MM.1S (cell line): ENCODE measurements around the gene BLOC1S4.

ENCODE experiments used
- DNase-seq: peaks from one replicate; pipeline ENCODE4 v3.0.0-alpha.2; 2015
- H2AFZ ChIP-seq: fragments of 300-600 bp; sonication (generic); 2 replicates; pipeline ENCODE4 v1.6.0; 2016; ENCODE audit warnings: antibody characterized with exemption, low read length
- H3F3A ChIP-seq: fragments of 300-600 bp; sonication (generic); 2 replicates; pipeline ENCODE4 v1.6.1; 2016; ENCODE audit warnings: mild to moderate bottlenecking, antibody characterized with exemption, low read length, moderate library complexity, mixed read lengths; ENCODE audit not compliant: insufficient read depth
- H3K27ac ChIP-seq: fragments of 300-600 bp; sonication (generic); 2 replicates; pipeline ENCODE4 v1.5.1; 2016; ENCODE audit warnings: mild to moderate bottlenecking, low read length
- H3K27me3 ChIP-seq: fragments of 300-600 bp; sonication (generic); replicated peaks from 2 replicates; pipeline ENCODE4 v1.6.0; 2016; ENCODE audit warnings: low read length; ENCODE audit not compliant: insufficient read depth
- H3K36me3 ChIP-seq: fragments of 300-600 bp; sonication (generic); replicated peaks from 2 replicates; pipeline ENCODE4 v1.6.1; 2016; ENCODE audit warnings: mild to moderate bottlenecking, low read length, mixed read lengths; ENCODE audit not compliant: insufficient read depth
- H3K4me1 ChIP-seq: fragments of 300-600 bp; sonication (generic); 2 replicates; pipeline ENCODE4 v1.6.1; 2016; ENCODE audit warnings: low read length, mixed read lengths
- H3K4me2 ChIP-seq: fragments of 300-600 bp; sonication (generic); 2 replicates; pipeline ENCODE4 v1.6.0; 2016; ENCODE audit warnings: low read depth, low read length
- H3K4me3 ChIP-seq: fragments of 300-600 bp; sonication (generic); 2 replicates; pipeline ENCODE4 v1.5.1; 2016; ENCODE audit warnings: low read length, mixed read lengths
- H3K79me2 ChIP-seq: fragments of 300-600 bp; sonication (generic); 2 replicates; pipeline ENCODE4 v1.6.1; 2016; ENCODE audit warnings: mixed run types, low read length, mixed read lengths
- H3K9ac ChIP-seq: fragments of 300-600 bp; sonication (generic); 2 replicates; pipeline ENCODE4 v1.6.1; 2016; ENCODE audit warnings: low read length, mixed read lengths
- H3K9me2 ChIP-seq: fragments of 300-600 bp; sonication (generic); replicated peaks from 2 replicates; pipeline ENCODE4 v1.6.1; 2016; ENCODE audit warnings: mild to moderate bottlenecking, low read length, mixed read lengths; ENCODE audit not compliant: insufficient read depth
- H3K9me3 ChIP-seq: fragments of 300-600 bp; sonication (generic); replicated peaks from 2 replicates; pipeline ENCODE4 v1.6.1; 2016; ENCODE audit warnings: mild to moderate bottlenecking, low read length, mixed read lengths; ENCODE audit not compliant: insufficient read depth
- H4K20me1 ChIP-seq: fragments of 300-600 bp; sonication (generic); 2 replicates; pipeline ENCODE4 v1.6.1; 2016; ENCODE audit warnings: mild to moderate bottlenecking, low read length, moderate library complexity, mixed read lengths; ENCODE audit not compliant: insufficient read depth
- EZH2 ChIP-seq: fragments of 300-600 bp; sonication (generic); optimal IDR thresholded peaks from 2 replicates; pipeline ENCODE3; 2017; ENCODE audit warnings: low read depth, mild to moderate bottlenecking, antibody characterized with exemption, low read length, mixed read lengths
- EZH2phosphoT487 ChIP-seq: fragments of 300-600 bp; sonication (generic); IDR thresholded peaks from 2 replicates; pipeline ENCODE4 v1.6.1; 2018; ENCODE audit warnings: antibody characterized with exemption, low read length
- TF ChIP-seq, protein P1 (sequence below): fragments of 300-600 bp; sonication (generic); IDR thresholded peaks from 2 replicates; pipeline ENCODE4 v1.5.1; 2016; ENCODE audit warnings: antibody characterized with exemption, low read length, mixed read lengths

Gene BLOC1S4

DNA sequence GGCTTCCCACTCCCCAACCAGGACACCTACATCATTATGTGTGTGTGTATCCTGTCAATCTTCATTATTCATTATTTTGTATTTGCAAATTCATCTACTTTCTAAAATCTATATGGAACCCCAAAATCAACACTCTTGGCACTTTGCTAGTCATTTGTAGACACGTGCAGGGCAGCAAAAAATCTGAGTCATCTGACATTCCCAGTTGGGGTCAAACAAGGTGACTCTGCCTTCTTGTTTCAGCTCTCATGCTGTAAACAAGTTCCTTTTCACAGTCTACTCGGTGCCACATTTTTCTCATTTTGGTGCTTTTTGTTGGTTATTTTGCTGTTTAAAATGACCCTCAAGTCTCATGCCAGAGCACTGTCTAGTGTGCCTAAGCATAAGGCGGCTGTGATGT is 12.2 kb upstream of the BLOC1S4 start:
- no peaks in the 10 kb centered on the region for H3K9me3 ChIP-seq
- no peaks in the 10 kb centered on the region for H3K9me2 ChIP-seq
- peaks cover 20% of the 10 kb centered on the region for H3K79me2 ChIP-seq
- no peak overlapping the region for H3K27ac ChIP-seq
- H3K36me3 ChIP-seq: no peaks in the 10 kb centered on the region; the same call in 1 of the 2 replicates
- TF ChIP-seq EZH2phosphoT487 (no peak), EZH2 (no peak)
- TF ChIP-seq, protein P1, sequence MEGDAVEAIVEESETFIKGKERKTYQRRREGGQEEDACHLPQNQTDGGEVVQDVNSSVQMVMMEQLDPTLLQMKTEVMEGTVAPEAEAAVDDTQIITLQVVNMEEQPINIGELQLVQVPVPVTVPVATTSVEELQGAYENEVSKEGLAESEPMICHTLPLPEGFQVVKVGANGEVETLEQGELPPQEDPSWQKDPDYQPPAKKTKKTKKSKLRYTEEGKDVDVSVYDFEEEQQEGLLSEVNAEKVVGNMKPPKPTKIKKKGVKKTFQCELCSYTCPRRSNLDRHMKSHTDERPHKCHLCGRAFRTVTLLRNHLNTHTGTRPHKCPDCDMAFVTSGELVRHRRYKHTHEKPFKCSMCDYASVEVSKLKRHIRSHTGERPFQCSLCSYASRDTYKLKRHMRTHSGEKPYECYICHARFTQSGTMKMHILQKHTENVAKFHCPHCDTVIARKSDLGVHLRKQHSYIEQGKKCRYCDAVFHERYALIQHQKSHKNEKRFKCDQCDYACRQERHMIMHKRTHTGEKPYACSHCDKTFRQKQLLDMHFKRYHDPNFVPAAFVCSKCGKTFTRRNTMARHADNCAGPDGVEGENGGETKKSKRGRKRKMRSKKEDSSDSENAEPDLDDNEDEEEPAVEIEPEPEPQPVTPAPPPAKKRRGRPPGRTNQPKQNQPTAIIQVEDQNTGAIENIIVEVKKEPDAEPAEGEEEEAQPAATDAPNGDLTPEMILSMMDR: no peak
- H3F3A ChIP-seq: no peaks in the 10 kb centered on the region
- H3K4me2 ChIP-seq: no peak overlapping the region
- no peak overlapping the region for H3K4me3 ChIP-seq
- no peaks in the 10 kb centered on the region for H4K20me1 ChIP-seq
- H2AFZ ChIP-seq: no peak overlapping the region
- H3K27me3 ChIP-seq: no peaks in the 10 kb centered on the region
- peaks cover 5% of the 10 kb centered on the region; the same call in 1 of the 2 replicates for H3K4me1 ChIP-seq
- no peak overlapping the region for H3K9ac ChIP-seq
- DNase-seq: no peak

DNA sequence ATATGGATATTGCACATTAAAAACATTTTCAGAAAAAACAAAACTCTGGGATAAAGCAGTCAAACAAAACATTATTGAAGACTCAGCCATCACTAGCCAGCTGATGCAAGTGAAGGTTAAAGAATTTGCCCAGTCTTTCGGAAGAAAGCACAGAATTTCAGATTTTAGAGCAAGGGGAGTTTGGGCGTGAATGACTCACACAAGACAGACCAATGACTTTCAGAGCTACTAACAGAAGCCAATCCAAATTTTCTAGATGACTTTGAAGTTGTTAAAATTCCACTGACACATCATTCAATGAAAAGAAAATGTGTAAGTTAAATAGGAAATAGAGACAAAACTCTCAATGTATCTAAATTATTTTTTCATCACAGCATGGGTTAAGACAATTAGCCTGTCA is 10.3 kb upstream of the BLOC1S4 start:
- Histone ChIP-seq H3K79me2 (peaks cover 27% of the 10 kb centered on the region), H3K4me1 (peaks cover 13% of the 10 kb centered on the region; the same call in 1 of the 2 replicates), H3K36me3 (no peaks in the 10 kb centered on the region; the same call in 1 of the 2 replicates), H3K4me3 (no peak overlapping the region), H3F3A (peaks cover 4% of the 10 kb centered on the region; the same call in 1 of the 2 replicates), H3K9me2 (no peaks in the 10 kb centered on the region), H3K27me3 (peaks cover 6% of the 10 kb centered on the region), H3K9ac (no peak overlapping the region), H3K4me2 (no peak overlapping the region), H2AFZ (no peak overlapping the region), H4K20me1 (no peaks in the 10 kb centered on the region), H3K9me3 (no peaks in the 10 kb centered on the region), H3K27ac (no peak overlapping the region)
- no peak for DNase-seq
- TF ChIP-seq EZH2 (no peak), EZH2phosphoT487 (no peak)
- TF ChIP-seq, protein P1: no peak

DNA sequence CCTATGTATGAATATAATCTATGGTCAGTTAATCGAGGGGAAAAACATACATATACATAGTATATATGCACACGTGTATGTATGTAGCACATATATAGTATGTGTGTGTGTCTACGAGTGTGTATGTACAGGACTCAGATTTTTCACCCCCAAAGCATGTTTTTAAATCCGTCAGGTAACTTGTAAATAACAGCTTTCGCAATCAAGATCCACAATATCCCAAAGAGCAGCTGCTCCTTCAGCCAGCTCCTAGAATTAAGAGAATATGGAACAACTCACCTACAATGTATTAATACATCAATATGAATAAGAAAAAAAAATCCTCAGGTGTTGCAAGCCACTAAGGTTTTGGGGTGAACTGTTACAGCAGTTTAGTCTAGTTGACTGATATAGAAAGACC is 9.8 kb upstream of the BLOC1S4 start:
- Histone ChIP-seq H4K20me1 (no peaks in the 10 kb centered on the region), H3K9ac (no peak overlapping the region), H3K79me2 (peaks cover 27% of the 10 kb centered on the region)

More for the DNA sequence above, 9.8 kb upstream of the BLOC1S4 start:
- Histone ChIP-seq H3K4me3 (no peak overlapping the region), H3K9me2 (no peaks in the 10 kb centered on the region), H3K4me2 (no peak overlapping the region), H3K36me3 (no peaks in the 10 kb centered on the region; the same call in 1 of the 2 replicates), H3F3A (peaks cover 4% of the 10 kb centered on the region; the same call in 1 of the 2 replicates), H3K9me3 (0 out of 2 replicates have a peak, but pooled peaks cover under 1% of the 10 kb centered on the region), H3K27ac (no peak overlapping the region), H2AFZ (no peak overlapping the region), H3K27me3 (peaks cover 11% of the 10 kb centered on the region), H3K4me1 (peaks cover 13% of the 10 kb centered on the region; the same call in 1 of the 2 replicates)
- TF ChIP-seq, protein P1: no peak
- no peak for TF ChIP-seq EZH2
- TF ChIP-seq EZH2phosphoT487: no peak
- no peak for DNase-seq
